ENCODE measurements around the gene HS1BP3. TPM values are rescaled to one million over a fixed set of nuclear protein-coding genes. Genes with fewer than 3 reads are reported as not detected.

Gene HS1BP3
- total and polyA plus RNA-seq, 2 of the 4 experiments (the other 2 are of a cell fraction) = 9.0 to 14.8 TPM

DNA sequence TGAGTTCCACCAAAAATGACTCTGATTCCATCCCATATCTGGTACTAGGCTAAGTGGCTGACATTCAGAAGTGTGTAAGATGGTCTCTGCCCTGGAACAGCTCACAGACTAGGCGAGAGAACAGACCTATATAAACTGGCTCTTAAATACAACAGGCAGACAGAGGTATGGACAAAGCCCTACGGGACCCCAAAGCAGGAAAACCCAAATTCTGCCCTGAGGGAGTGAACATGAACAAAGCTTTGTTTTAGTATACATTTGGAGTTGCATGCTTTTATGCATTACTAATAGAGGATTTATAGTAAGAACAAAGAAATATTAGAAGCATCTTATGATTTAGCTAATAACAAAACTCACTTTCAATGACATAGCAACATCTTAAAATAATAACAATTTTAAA is 41.2 kb upstream of the HS1BP3 start:
- dilution Hi-C loops (cut with HindIII; ENCODE audit: low sequenced_read_pairs, unreplicated experiment) (loop anchor here (25.0 kb wide), 1 partner anchor 245 kb away; no protein-coding TSS in a partner anchor), in situ Hi-C loops (cut with MboI; ENCODE audit: low sequenced_read_pairs) (no loop called here), intact Hi-C loops (cut with micrococcal nuclease) (loop anchor here (5.0 kb wide), 1 partner anchor 60 kb away; no protein-coding TSS in a partner anchor)
- Histone ChIP-seq H4K20me1 (ENCODE audit: insufficient read depth, low read length) (no peaks in the 10 kb centered on the region), H3K4me3 (ENCODE audit: insufficient read depth, low read depth, low read length) (no peak overlapping the region), H2BK15ac (ENCODE audit: low read depth, low read length) (no peak overlapping the region), H3K14ac (replicated peaks; ENCODE audit: low read depth, low read length) (no peak overlapping the region), H3K4me2 (ENCODE audit: low read depth, low read length) (no peak overlapping the region), H4K8ac (ENCODE audit: low read depth in 2 of 2, low read length in 2 of 2) (no peak overlapping the region), H3K56ac (ENCODE audit: extremely low read depth, insufficient read depth, low read length) (no peak overlapping the region), H3K4ac (ENCODE audit: low read depth, low read length) (no peak overlapping the region), H3K27me3 (ENCODE audit: control insufficient read depth, insufficient read depth, low read length) (no peaks in the 10 kb centered on the region), H2AFZ (replicated peaks; ENCODE audit: low read length, poor library complexity) (no peak overlapping the region), H3K9ac (ENCODE audit: low read depth, low read length) (no peak overlapping the region), H3K4me1 (ENCODE audit: control insufficient read depth, insufficient read depth, low read length) (0 out of 2 replicates have a peak, but pooled peaks cover 3% of the 10 kb centered on the region), H4K91ac (ENCODE audit: insufficient read depth, low read depth, low read length) (no peak overlapping the region), H3K9me1 (ENCODE audit: insufficient read depth, low read length) (no peaks in the 10 kb centered on the region; the same call in 1 of the 2 replicates), H2AK9ac (replicated peaks; ENCODE audit: low read depth, low read length, poor library complexity) (no peak overlapping the region), H3K27ac (ENCODE audit: insufficient read depth, low read length) (no peak overlapping the region), H3K9me3 (ENCODE audit: control insufficient read depth, insufficient read depth, low read length) (no peaks in the 10 kb centered on the region), H2AK5ac (ENCODE audit: low read depth, low read length) (no peak overlapping the region), H4K5ac (ENCODE audit: low read depth, low read length) (no peak overlapping the region), H2BK5ac (ENCODE audit: low read depth, low read length, poor library complexity, severe bottlenecking) (no peak overlapping the region), H3K36me3 (ENCODE audit: control insufficient read depth, insufficient read depth, low read length) (peaks cover 5% of the 10 kb centered on the region; the same call in 1 of the 2 replicates), H3K18ac (ENCODE audit: low read depth, low read length) (no peak overlapping the region), H3K79me1 (ENCODE audit: low read depth in 1 of 2, low read length in 2 of 2) (no peaks in the 10 kb centered on the region), H2BK20ac (ENCODE audit: low read depth, low read length) (no peak overlapping the region), H3K23ac (ENCODE audit: low read depth, low read length) (0 out of 2 replicates have a peak overlapping the region, but pooled peaks have one; percentile 9), H2BK120ac (ENCODE audit: low read depth, low read length) (no peak overlapping the region)
- BruUV-seq (replicated peaks) = no TSS peak
- ChIA-PET CTCF (no interaction called here), POLR2A (ENCODE audit: unreplicated experiment) (no interaction called here)
- ATAC-seq (ENCODE audit: low read depth) (no peak), DNase-seq (no peak)
- no CpG with 5 or more reads among the region's 2 CpGs for WGBS, 2 experiments (ENCODE audit: extremely low coverage in 2 of 2, insufficient read length in 1 of 2)
- TF ChIP-seq, protein P1, sequence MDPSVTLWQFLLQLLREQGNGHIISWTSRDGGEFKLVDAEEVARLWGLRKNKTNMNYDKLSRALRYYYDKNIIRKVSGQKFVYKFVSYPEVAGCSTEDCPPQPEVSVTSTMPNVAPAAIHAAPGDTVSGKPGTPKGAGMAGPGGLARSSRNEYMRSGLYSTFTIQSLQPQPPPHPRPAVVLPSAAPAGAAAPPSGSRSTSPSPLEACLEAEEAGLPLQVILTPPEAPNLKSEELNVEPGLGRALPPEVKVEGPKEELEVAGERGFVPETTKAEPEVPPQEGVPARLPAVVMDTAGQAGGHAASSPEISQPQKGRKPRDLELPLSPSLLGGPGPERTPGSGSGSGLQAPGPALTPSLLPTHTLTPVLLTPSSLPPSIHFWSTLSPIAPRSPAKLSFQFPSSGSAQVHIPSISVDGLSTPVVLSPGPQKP (IDR thresholded peaks at IDR 0.05; ENCODE audit: borderline replicate concordance, low read depth, low read length) = no peak
